Measurements from ENCODE around the gene GRIK1.

GRIK1 gene

GRCh38 chr21:29521872-29522271, 417.9 kb downstream of the GRIK1 start:
- Histone ChIP-seq H3K4me3 (ENCODE audit: low read depth in 1 of 2, low read length in 1 of 2) (no peak overlapping the region), H3K36me3 (no peaks in the 10 kb centered on the region), H3K27ac (no peak overlapping the region), H3K27me3 (no peaks in the 10 kb centered on the region), H3K9me3 (peaks cover 3% of the 10 kb centered on the region), H3K4me1 (ENCODE audit: control insufficient read depth in 1 of 2, insufficient read depth in 1 of 2, low read depth in 1 of 2, low read length in 1 of 2) (no peaks in the 10 kb centered on the region)
- no peak for TF ChIP-seq CTCF (IDR thresholded peaks at IDR 0.05)

- no peak for TF ChIP-seq CTCF (IDR thresholded peaks at IDR 0.05)
- H3K36me3 ChIP-seq: no peaks in the 10 kb centered on the region
- H3K27ac ChIP-seq: no peak overlapping the region
- H3K4me1 ChIP-seq (ENCODE audit: control insufficient read depth in 1 of 2, insufficient read depth in 1 of 2, low read depth in 1 of 2, low read length in 1 of 2): no peaks in the 10 kb centered on the region
- no peaks in the 10 kb centered on the region for H3K9me3 ChIP-seq
- no peak overlapping the region for H3K4me3 ChIP-seq (ENCODE audit: low read depth in 1 of 2, low read length in 1 of 2)
- no peaks in the 10 kb centered on the region for H3K27me3 ChIP-seq
Measured at GRCh38 chr21:29520171-29520570, 419.6 kb downstream of the GRIK1 start.

GRCh38 chr21:29514652-29515247, 425.0 kb downstream of the GRIK1 start:
- Histone ChIP-seq H3K4me3 (ENCODE audit: low read depth in 1 of 2, low read length in 1 of 2) (no peak overlapping the region), H3K27me3 (no peaks in the 10 kb centered on the region), H3K27ac (no peak overlapping the region), H3K4me1 (ENCODE audit: control insufficient read depth in 1 of 2, insufficient read depth in 1 of 2, low read depth in 1 of 2, low read length in 1 of 2) (no peaks in the 10 kb centered on the region), H3K9me3 (no peaks in the 10 kb centered on the region), H3K36me3 (no peaks in the 10 kb centered on the region)
- TF ChIP-seq CTCF (IDR thresholded peaks at IDR 0.05): no peak

GRCh38 chr21:29513535-29513934, 426.3 kb downstream of the GRIK1 start:
- H3K27ac ChIP-seq: no peak overlapping the region
- H3K4me3 ChIP-seq (ENCODE audit: low read depth in 1 of 2, low read length in 1 of 2): no peak overlapping the region
- H3K36me3 ChIP-seq: no peaks in the 10 kb centered on the region
- no peak for TF ChIP-seq CTCF (IDR thresholded peaks at IDR 0.05)
- H3K9me3 ChIP-seq: no peaks in the 10 kb centered on the region
- no peaks in the 10 kb centered on the region for H3K27me3 ChIP-seq
- no peaks in the 10 kb centered on the region for H3K4me1 ChIP-seq (ENCODE audit: control insufficient read depth in 1 of 2, insufficient read depth in 1 of 2, low read depth in 1 of 2, low read length in 1 of 2)

GRCh38 chr21:29511096-29511495, 428.7 kb downstream of the GRIK1 start:
- Histone ChIP-seq H3K27ac (no peak overlapping the region), H3K36me3 (no peaks in the 10 kb centered on the region), H3K27me3 (no peaks in the 10 kb centered on the region), H3K4me3 (ENCODE audit: low read depth in 1 of 2, low read length in 1 of 2) (no peak overlapping the region), H3K4me1 (ENCODE audit: control insufficient read depth in 1 of 2, insufficient read depth in 1 of 2, low read depth in 1 of 2, low read length in 1 of 2) (no peaks in the 10 kb centered on the region), H3K9me3 (no peaks in the 10 kb centered on the region)
- no peak for TF ChIP-seq CTCF (IDR thresholded peaks at IDR 0.05)

- no peaks in the 10 kb centered on the region for H3K9me3 ChIP-seq
- H3K27ac ChIP-seq: no peak overlapping the region
- H3K4me3 ChIP-seq (ENCODE audit: low read depth in 1 of 2, low read length in 1 of 2): no peak overlapping the region
- no peaks in the 10 kb centered on the region for H3K4me1 ChIP-seq (ENCODE audit: control insufficient read depth in 1 of 2, insufficient read depth in 1 of 2, low read depth in 1 of 2, low read length in 1 of 2)
- TF ChIP-seq CTCF (IDR thresholded peaks at IDR 0.05): no peak
- no peaks in the 10 kb centered on the region for H3K36me3 ChIP-seq
- no peaks in the 10 kb centered on the region for H3K27me3 ChIP-seq
Measured at GRCh38 chr21:29509121-29509520, 430.7 kb downstream of the GRIK1 start.

All from neutrophil (primary cell).